ENCODE data around the gene NRM.
"Not testable (repeated sequence)": the region's sequence is repeated elsewhere in the genome, so short reads cannot be mapped to it uniquely, and the experiment has no call there.

DNA sequence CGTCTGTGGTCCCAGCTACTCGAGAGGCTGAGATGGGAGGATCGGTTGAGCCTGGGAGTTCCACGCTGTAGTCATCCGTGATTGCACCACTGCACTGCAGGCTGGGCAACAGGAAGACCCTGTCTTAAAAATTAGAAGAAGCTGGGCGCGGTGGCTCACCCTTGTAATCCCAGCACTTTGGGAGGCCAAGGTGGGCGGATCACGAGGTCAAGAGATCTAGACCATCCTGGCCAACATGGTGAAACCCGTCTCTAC is 31.2 kb upstream of the NRM start:
- not testable (repeated sequence) for TF ChIP-seq POLR2A, CTCF, EP300, POLR2AphosphoS5 (IDR thresholded peaks at IDR 0.05)

Data from suprapubic skin (tissue), 4 donors.